Panc1 (cell line): ENCODE data around the gene CACNA1C.

Experiments
- CTCF ChIP-seq: fragments of 450-650 bp; IDR thresholded peaks from 2 replicates; pipeline ENCODE4 v1.5.1; 2017; ENCODE audit warnings: mild to moderate bottlenecking
- POLR2AphosphoS5 ChIP-seq: IDR thresholded peaks from 2 replicates; pipeline ENCODE4 v1.6.1; 2012; ENCODE audit warnings: mild to moderate bottlenecking, low read depth, low read length, moderate library complexity
- REST ChIP-seq, 2 experiments: IDR thresholded peaks; 2 replicates each; pipeline ENCODE4 v1.6.1; 2011 to 2012; ENCODE audit warnings: low read depth in 2 of 2, control low read depth in 1 of 2, low read length in 1 of 2, mild to moderate bottlenecking in 1 of 2, moderate library complexity in 1 of 2; ENCODE audit not compliant: insufficient read depth in 1 of 2
- SIN3A ChIP-seq: IDR thresholded peaks from 2 replicates; pipeline ENCODE4 v1.6.1; 2012; ENCODE audit warnings: low read depth, mild to moderate bottlenecking, low read length, moderate library complexity, borderline replicate concordance; ENCODE audit not compliant: insufficient read depth

- TF ChIP-seq SIN3A (no peak), REST (IDR thresholded peaks at IDR 0.05; ENCODE audit: insufficient read depth in 1 of 2, low read depth in 2 of 2, low read length in 1 of 2) (no peak), CTCF (no peak), POLR2AphosphoS5 (no peak)
Measured at GRCh38 chr12:2666411-2666810, 613.6 kb downstream of the CACNA1C start.
